Breast epithelium (tissue), 4 donors: Measurements from ENCODE around the gene POPDC3. TPM values are rescaled to one million over a fixed set of nuclear protein-coding genes. Genes with fewer than 3 reads are reported as not detected.

Experiments used
- DNase-seq, 2 donors: peaks; one replicate each; pipeline ENCODE4 v3.0.0-alpha.2; 2019; ENCODE audit warnings: low spot score in 2 of 2
- H3K27ac ChIP-seq, 2 donors: fragments of 200-600 bp; sonication (generic) in 1 of 2; one replicate each; pipeline ENCODE4 v1.5.1; 2016 to 2019; ENCODE audit warnings: mild to moderate bottlenecking in 1 of 2
- H3K27me3 ChIP-seq, 2 donors: fragments of 200-600 bp; sonication (generic) in 1 of 2; one replicate each; pipeline versions ENCODE4 v1.5.1 to v1.6.0; 2017 to 2019; ENCODE audit warnings: control low read depth in 1 of 2, mild to moderate bottlenecking in 1 of 2
- H3K36me3 ChIP-seq: fragments of 200-600 bp; one replicate; pipeline ENCODE4 v1.5.1; 2019
- H3K4me1 ChIP-seq, 2 donors: fragments of 200-600 bp; sonication (generic); one replicate each; pipeline ENCODE4 v1.5.1; 2016 to 2019; ENCODE audit warnings: control low read depth in 1 of 2
- H3K4me3 ChIP-seq, 3 donors: fragments of 200-600 bp; sonication (generic); 1 replicate in 2 of 3; 2 replicates in 1 of 3; pipeline ENCODE4 v1.5.1; 2016 to 2019; ENCODE audit warnings: mild to moderate bottlenecking in 3 of 3, moderate library complexity in 2 of 3
- H3K9me3 ChIP-seq, 2 donors: fragments of 200-600 bp; sonication (generic) in 1 of 2; one replicate each; pipeline ENCODE4 v1.5.1; 2016 to 2019; ENCODE audit warnings: control low read depth in 1 of 2
- CTCF ChIP-seq, 3 donors: fragments of 450-650 bp; IDR thresholded peaks; one replicate each; pipeline ENCODE4 v1.5.1; 2016 to 2017; ENCODE audit warnings: antibody characterized with exemption in 3 of 3, mild to moderate bottlenecking in 3 of 3, moderate library complexity in 3 of 3
- POLR2A ChIP-seq: fragments of 450-650 bp; IDR thresholded peaks from one replicate; pipeline ENCODE4 v1.6.1; 2016; ENCODE audit warnings: antibody characterized with exemption, mild to moderate bottlenecking, moderate library complexity
- POLR2AphosphoS5 ChIP-seq, 3 donors: sonication (generic); formaldehyde crosslinking; IDR thresholded peaks; one replicate each; pipeline ENCODE4 v1.6.1; 2017; ENCODE audit warnings: antibody characterized with exemption in 3 of 3
- intact Hi-C: fragments of 100-400 bp; cut with DNase I; formaldehyde crosslinking; loops from one replicate; pipeline ENCODE4 v1.15.1; 2023; ENCODE audit warnings: low total_unique reads
- total RNA-seq, 3 donors: library from RNA; depleted of rRNA; stranded (reverse); fragments of >200 nt; gene quantifications; one replicate each; pipeline ENCODE4 v1.1.0, GENCODE V29; 2016

The POPDC3 gene
- total RNA-seq, 3 donors from 2014 or later = 0.98 TPM; not detected in 2

- intact Hi-C loops = no loop called here
- TF ChIP-seq POLR2AphosphoS5 (IDR thresholded peaks at IDR 0.05) (no peak), POLR2A (no peak), CTCF (IDR thresholded peaks at IDR 0.05) (no peak)
- H3K27me3 ChIP-seq = no peaks in the 10 kb centered on the region
Measured at GRCh38 chr6:105111105-105111504, 68.7 kb downstream of the POPDC3 start.

GRCh38 chr6:105109955-105110895 is 69.6 kb downstream of the POPDC3 start:
- DNase-seq = no peak
- no peak overlapping the region for H3K27ac ChIP-seq
- H3K9me3 ChIP-seq = no peaks in the 10 kb centered on the region
- H3K27me3 ChIP-seq = no peaks in the 10 kb centered on the region
- no peak overlapping the region for H3K4me3 ChIP-seq
- H3K36me3 ChIP-seq = no peaks in the 10 kb centered on the region
- TF ChIP-seq CTCF (IDR thresholded peaks at IDR 0.05) (no peak), POLR2A (no peak), POLR2AphosphoS5 (IDR thresholded peaks at IDR 0.05) (no peak)
- intact Hi-C loops = no loop called here
- H3K4me1 ChIP-seq = no peaks in the 10 kb centered on the region

More at GRCh38 chr6:105111105-105111504, 68.7 kb downstream of the POPDC3 start:
- Histone ChIP-seq H3K27ac (no peak overlapping the region), H3K9me3 (no peaks in the 10 kb centered on the region), H3K4me3 (no peak overlapping the region), H3K36me3 (no peaks in the 10 kb centered on the region), H3K4me1 (no peaks in the 10 kb centered on the region)
- DNase-seq = no peak

GRCh38 chr6:105108631-105109262 is 71.1 kb downstream of the POPDC3 start:
- no peaks in the 10 kb centered on the region for H3K9me3 ChIP-seq
- DNase-seq = no peak
- H3K27ac ChIP-seq = no peak overlapping the region
- no peaks in the 10 kb centered on the region for H3K4me1 ChIP-seq
- TF ChIP-seq POLR2AphosphoS5 (IDR thresholded peaks at IDR 0.05) (no peak), POLR2A (no peak), CTCF (IDR thresholded peaks at IDR 0.05) (no peak)
- no peak overlapping the region for H3K4me3 ChIP-seq
- no peaks in the 10 kb centered on the region for H3K36me3 ChIP-seq
- no peaks in the 10 kb centered on the region for H3K27me3 ChIP-seq
- intact Hi-C loops = no loop called here

Other genes with a start within 250 kb of the POPDC3 start
- gene LIN28B, start 222.9 kb downstream of the POPDC3 start, total RNA-seq = not detected
- 10 to 100 TPM; 18.4 to 22.3 (median 19.6) TPM for gene PREP, start 223.1 kb upstream of the POPDC3 start, total RNA-seq